GM15510 (cell line): Measurements from ENCODE around the gene SPRYD4.

Source experiments
- POLR2A ChIP-seq: IDR thresholded peaks from 3 replicates; pipeline ENCODE4 v1.6.1; 2011; ENCODE audit warnings: borderline replicate concordance; ENCODE audit not compliant: insufficient read length; ENCODE audit errors: extremely low read depth

SPRYD4 gene

GRCh38 chr12:56461235-56462159 lies 6.9 kb upstream of the SPRYD4 start:
- no peak for TF ChIP-seq POLR2A

DNA sequence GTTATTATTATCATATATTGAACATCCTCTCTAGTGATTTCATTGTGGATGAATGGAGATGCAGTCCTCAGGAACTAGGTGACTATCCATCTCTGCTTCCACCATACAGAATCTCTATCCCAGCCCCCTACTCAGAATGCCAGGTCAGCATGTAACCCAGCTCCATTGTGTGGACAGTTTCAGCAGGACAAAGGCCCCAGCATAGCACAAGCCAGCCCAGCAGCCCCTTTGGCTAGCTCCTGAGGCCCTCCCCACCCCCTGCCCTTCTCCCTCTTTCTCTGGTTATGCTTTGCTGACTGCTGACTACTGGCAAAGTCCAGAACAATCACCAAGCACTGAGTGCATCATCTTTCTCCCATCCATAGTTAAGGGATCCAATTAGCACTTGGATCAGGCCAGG lies 5.8 kb upstream of the SPRYD4 start:
- no peak for TF ChIP-seq POLR2A

GRCh38 chr12:56469007-56469930 lies 891 bp downstream of the SPRYD4 start:
- TF ChIP-seq POLR2A = no peak

DNA sequence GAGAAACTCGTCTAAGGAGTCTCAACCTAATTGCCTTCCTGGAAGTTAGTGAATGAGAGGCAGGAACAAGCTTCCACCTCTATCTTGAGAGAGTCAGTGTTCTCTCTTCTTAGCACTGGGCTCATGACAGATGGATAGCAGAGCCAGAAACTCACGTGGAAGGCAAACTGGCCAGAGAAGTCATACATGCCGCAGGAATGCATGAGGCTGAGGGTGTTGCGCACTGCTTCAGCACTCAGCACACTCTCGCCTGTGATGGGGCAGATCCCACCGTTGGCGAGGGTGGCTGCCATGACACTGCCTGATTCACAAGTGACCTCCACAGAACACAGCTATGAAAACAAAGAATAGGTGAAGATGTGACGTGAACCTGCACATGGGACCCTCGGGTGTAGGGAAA lies 6.0 kb downstream of the SPRYD4 start:
- no peak for TF ChIP-seq POLR2A

GRCh38 chr12:56476143-56476542 lies 7.8 kb downstream of the SPRYD4 start:
- no peak for TF ChIP-seq POLR2A

DNA sequence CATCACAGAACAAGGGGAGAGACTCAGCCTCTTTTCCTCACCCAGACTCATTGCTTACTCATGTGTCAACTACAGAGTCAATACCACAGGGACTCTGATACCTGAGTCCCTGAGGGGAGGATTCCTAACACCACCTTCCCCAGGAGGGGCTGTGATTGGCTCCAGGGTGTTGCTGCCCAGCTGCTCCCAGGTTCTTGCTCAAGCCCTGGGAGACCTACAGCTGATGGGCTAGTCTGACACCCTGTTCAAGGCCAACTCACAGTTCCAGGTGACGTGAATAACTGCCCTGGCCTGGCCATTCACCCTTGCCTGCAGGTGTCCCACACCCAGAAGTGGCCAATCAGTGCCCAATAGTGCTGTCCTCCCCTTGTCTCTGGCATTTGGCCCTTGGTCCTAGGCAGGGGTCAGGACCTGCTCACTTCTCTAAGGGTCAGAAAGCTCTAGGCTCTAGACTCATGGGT lies 8.6 kb downstream of the SPRYD4 start:
- no peak for TF ChIP-seq POLR2A

DNA sequence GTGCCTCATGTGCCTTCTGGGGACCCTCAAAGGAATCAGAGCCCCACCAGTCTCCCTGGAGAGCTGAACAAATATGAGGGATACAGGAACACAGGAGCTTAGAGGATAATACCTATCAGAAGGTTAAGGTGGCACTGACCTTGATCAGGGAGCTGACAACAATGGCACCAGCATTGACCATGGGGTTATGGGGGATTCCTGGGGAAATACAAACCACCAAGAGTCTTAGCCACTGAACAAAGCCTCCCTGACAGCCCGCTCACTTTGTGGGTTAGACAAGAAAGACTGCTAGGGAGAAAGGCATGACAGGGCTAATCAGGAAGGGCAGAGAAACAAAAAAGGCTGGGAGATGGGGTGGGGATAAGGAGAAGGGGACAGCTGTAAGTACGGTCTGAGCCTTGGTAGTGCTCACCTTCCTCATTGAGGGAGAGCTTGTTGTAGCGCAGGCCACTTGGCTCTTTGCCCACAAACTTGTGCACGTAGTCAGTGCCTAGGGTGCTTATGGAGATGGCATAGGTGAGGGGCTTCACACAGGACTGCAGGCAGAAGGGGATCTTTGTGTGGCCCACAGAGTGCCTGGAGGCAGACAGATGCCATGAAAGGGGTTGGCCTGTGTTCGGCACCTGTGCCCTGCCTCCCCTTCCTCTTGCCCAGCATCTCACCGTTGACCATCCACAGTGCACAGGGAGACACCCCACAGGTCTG lies 9.3 kb downstream of the SPRYD4 start:
- no peak for TF ChIP-seq POLR2A

GRCh38 chr12:56479625-56480024 lies 11.2 kb downstream of the SPRYD4 start:
- no peak for TF ChIP-seq POLR2A

DNA sequence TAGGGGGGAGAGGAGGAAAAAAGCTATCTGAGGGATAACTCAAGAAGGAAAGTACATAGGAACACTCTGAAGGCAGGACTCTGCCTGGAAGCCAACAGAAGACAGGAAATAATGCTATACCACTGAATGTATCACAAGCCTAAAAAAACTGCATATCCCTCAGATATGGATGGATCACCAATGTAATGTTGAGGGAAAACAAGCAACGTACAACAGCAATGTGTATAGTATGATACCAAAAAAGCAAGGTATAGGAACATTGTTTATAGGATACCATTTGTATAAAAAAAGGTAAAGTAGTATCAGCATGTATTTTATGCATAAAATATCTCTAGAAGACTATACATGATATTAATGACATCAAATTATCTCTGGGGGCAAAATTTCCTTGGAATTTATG lies 16.2 kb downstream of the SPRYD4 start:
- TF ChIP-seq POLR2A = no peak

DNA sequence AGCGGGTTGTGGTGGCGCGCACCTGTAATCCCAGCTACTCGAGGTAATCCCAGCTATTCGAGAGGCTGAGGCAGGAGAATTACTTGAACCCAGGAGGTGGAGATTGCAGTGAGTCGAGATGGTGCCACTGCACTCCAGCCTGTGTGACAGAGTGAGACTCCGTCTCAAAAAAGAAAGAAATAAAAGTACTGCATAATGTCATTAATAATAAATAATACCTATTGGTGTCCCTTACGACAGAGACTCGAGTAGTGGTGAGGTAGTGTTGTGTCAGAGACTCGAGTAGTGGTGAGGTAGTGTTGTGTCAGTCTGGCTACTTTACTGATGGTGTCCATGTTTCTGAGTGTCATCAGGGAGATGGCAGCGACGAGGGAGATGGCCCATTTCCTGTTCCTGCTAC lies 18.3 kb downstream of the SPRYD4 start:
- no peak for TF ChIP-seq POLR2A

DNA sequence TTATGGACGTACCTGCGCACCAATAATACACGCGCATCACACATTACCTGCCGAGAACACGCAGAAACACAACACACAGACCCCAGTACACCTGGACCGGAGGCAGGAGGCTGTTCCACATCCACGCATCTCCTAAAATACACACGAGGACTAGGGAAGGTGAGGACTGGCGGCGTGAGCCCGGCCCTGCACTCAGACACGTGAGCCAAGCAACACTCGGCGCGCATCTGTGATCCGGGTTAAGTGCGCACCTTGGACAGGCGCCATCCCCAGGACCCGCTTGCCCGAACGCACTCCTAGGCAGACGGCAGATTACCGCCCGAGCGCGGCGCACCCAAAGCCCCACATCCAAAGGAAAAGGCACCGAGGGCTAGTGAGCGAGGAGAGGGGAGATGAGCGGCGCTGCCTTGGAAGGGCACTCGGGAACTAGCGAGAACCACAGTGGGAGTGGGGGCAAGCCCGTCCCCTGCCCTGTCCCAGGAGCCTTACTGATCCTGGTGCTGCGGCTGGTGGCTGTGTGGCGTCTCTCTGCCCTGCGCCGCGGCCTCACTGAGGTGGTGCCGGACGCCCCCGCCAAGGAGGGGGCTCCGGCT lies 19.2 kb downstream of the SPRYD4 start:
- TF ChIP-seq POLR2A = no peak

- no peak for TF ChIP-seq POLR2A
These were observed 19.9 kb downstream of the SPRYD4 start, which contains the start of gene GLS2 for GRCh38 chr12:56488041-56488955. GLS2 (minus strand) TSS chr12:56488161; CDS start chr12:56488118, 43 bp downstream.

DNA sequence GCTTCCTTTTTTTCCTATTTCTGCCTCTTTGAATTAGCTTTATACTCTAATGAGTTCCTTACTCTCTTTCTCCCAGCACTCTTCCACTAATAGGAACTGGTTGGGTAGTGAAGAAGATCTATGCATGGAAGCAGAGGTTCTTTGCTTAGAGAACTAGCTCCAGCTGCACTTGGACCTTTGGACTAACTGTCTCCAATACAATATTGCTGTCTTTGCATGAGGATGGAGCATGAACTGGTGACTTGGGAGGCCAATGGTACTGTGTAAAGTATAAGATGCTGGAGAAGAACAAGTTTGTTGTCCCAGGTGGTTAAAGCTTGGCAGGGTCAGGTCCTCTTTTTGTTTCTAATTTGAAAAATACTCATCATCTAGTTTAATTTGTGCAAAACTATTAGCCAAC lies 22.0 kb downstream of the SPRYD4 start:
- TF ChIP-seq POLR2A = no peak
